HCT116 (cell line): Measurements from ENCODE around the gene SLC16A7. TPM values are rescaled to one million over a fixed set of nuclear protein-coding genes. Genes with fewer than 3 reads are reported as not detected.
"Not testable (repeated sequence)": the region's sequence is repeated elsewhere in the genome, so short reads cannot be mapped to it uniquely, and the experiment has no call there.

Experiments used
- ATAC-seq: fragments of 200-7000 bp; cut with Tn5 transposase; 2 replicates; pipeline ENCODE4 v1.9.1; 2020; ENCODE audit warnings: mild to moderate bottlenecking, moderate library complexity
- BruUV-seq: library from RNA; stranded (reverse); fragments of 400-500 nt; replicated peaks from 2 replicates; lab custom pipeline; 2021; lab: Mats Ljungman, UMichigan
- CTCF ChIA-PET: fragments of 300-600 bp; sonication (Branson Sonifier 250); formaldehyde crosslinking; loops from one replicate; lab custom pipeline; 2021; ENCODE audit warnings: antibody characterized with exemption; lab: Charles Lee
- POLR2A ChIA-PET: fragments of 300-600, 350-600 bp; sonication (Branson Sonifier 250); formaldehyde crosslinking; loops from one replicate; lab custom pipeline; 2021; ENCODE audit warnings: antibody characterized with exemption; lab: Charles Lee
- RAD21 ChIA-PET, 2 experiments: fragments of 300-600 bp; sonication (Branson Sonifier 250); formaldehyde crosslinking; loops; one replicate each; lab custom pipeline; 2023; ENCODE audit warnings: low total read pairs in 2 of 2; ENCODE audit not compliant: uncharacterized antibody in 2 of 2, unreplicated experiment in 2 of 2, low non-redundant PET in 1 of 2; lab: Charles Lee
- DNase-seq: peaks from one replicate; pipeline ENCODE4 v3.0.0-alpha.2; 2010; ENCODE audit warnings: low read depth, low spot score
- H2AFZ ChIP-seq: fragments of 200-600 bp; shearing (Covaris generic), sonication (generic); 2 replicates; pipeline ENCODE4 v1.6.1; 2017; ENCODE audit warnings: low read depth, mixed run types, mixed read lengths, antibody characterized with exemption, low read length; ENCODE audit not compliant: poor library complexity, severe bottlenecking
- H3K27ac ChIP-seq: 2 replicates; pipeline ENCODE4 v1.5.1; 2012; ENCODE audit warnings: low read depth, low read length
- H3K27me3 ChIP-seq: fragments of 200-600 bp; sonication (generic); 2 replicates; pipeline ENCODE4 v1.6.1; 2016; ENCODE audit warnings: mixed run types, low read length, mixed read lengths; ENCODE audit not compliant: insufficient read depth
- H3K36me3 ChIP-seq, 2 experiments: fragments of 200-500 bp in 1 of 2; fragments of 200-600 bp in 1 of 2; sonication (Bioruptor generic) in 1 of 2; sonication (generic) in 1 of 2; 2 replicates each; pipeline versions ENCODE4 v1.5.1 to v1.6.1; 2014 to 2016; ENCODE audit warnings: low read length in 2 of 2, inconsistent platforms in 1 of 2, mixed read lengths in 1 of 2, mixed run types in 1 of 2; ENCODE audit not compliant: insufficient read depth in 2 of 2, control insufficient read depth in 1 of 2
- H3K4me1 ChIP-seq, 2 experiments: fragments of 200-600 bp in 1 of 2; sonication (generic) in 1 of 2; 2 replicates each; pipeline versions ENCODE4 v1.5.1 to v1.6.1; 2012 to 2017; ENCODE audit warnings: low read length in 2 of 2, inconsistent platforms in 1 of 2, mild to moderate bottlenecking in 1 of 2, mixed read lengths in 1 of 2, mixed run types in 1 of 2, moderate library complexity in 1 of 2; ENCODE audit not compliant: insufficient read depth in 2 of 2, control insufficient read depth in 1 of 2
- H3K4me2 ChIP-seq: fragments of 200-600 bp; sonication (generic); 2 replicates; pipeline ENCODE4 v1.6.1; 2017; ENCODE audit warnings: mixed run types, low read length, mixed read lengths
- H3K4me3 ChIP-seq, 2 experiments: fragments of 200-600 bp in 1 of 2; sonication (generic) in 1 of 2; replicated peaks in 1 of 2; 2 replicates each; pipeline ENCODE4 v1.5.1; 2011 to 2016; ENCODE audit warnings: low read length in 2 of 2, control low read depth in 1 of 2, low read depth in 1 of 2, mild to moderate bottlenecking in 1 of 2, mixed read lengths in 1 of 2, mixed run types in 1 of 2
- H3K79me2 ChIP-seq: fragments of 200-600 bp; sonication (generic); 2 replicates; pipeline ENCODE4 v1.6.1; 2017; ENCODE audit warnings: mild to moderate bottlenecking, mixed run types, low read length, moderate library complexity, mixed read lengths; ENCODE audit not compliant: insufficient read depth
- H3K9ac ChIP-seq: fragments of 200-600 bp; sonication (generic); 2 replicates; pipeline ENCODE4 v1.6.1; 2016; ENCODE audit warnings: low read length, mixed read lengths
- H3K9me2 ChIP-seq: fragments of 200-600 bp; sonication (generic), shearing (Covaris generic); 2 replicates; pipeline ENCODE4 v1.6.1; 2017; ENCODE audit warnings: mixed run types, mild to moderate bottlenecking, moderate library complexity; ENCODE audit not compliant: insufficient read depth
- H3K9me3 ChIP-seq, 2 experiments: fragments of 200-500 bp in 1 of 2; fragments of 200-600 bp in 1 of 2; sonication (Bioruptor generic) in 1 of 2; sonication (generic) in 1 of 2; 2 replicates each; pipeline ENCODE4 v1.6.1; 2014 to 2017; ENCODE audit warnings: low read length in 2 of 2, mixed read lengths in 2 of 2, inconsistent platforms in 1 of 2, low read depth in 1 of 2, mild to moderate bottlenecking in 1 of 2, mixed run types in 1 of 2, moderate library complexity in 1 of 2; ENCODE audit not compliant: control insufficient read depth in 1 of 2, insufficient read depth in 1 of 2
- H4K20me1 ChIP-seq: fragments of 200-600 bp; sonication (generic), shearing (Covaris generic); 2 replicates; pipeline ENCODE4 v1.6.1; 2017; ENCODE audit warnings: mixed run types, mild to moderate bottlenecking, moderate library complexity; ENCODE audit not compliant: insufficient read depth
- ATF3 ChIP-seq: IDR thresholded peaks from 2 replicates; pipeline ENCODE4 v1.6.1; 2012
- CEBPB ChIP-seq: IDR thresholded peaks from 2 replicates; pipeline ENCODE4 v1.6.1; 2012; ENCODE audit warnings: low read depth
- CTCF ChIP-seq, 3 experiments: fragments of 200-600 bp in 1 of 3; sonication (generic) in 1 of 3; IDR thresholded peaks in 2 of 3; conservative IDR thresholded peaks in 1 of 3; 2 replicates each; pipeline ENCODE4 v1.5.1; 2012 to 2017; ENCODE audit warnings: low read depth in 2 of 3, low read length in 2 of 3, antibody characterized with exemption in 1 of 3, borderline replicate concordance in 1 of 3, control low read depth in 1 of 3, mild to moderate bottlenecking in 1 of 3, mixed read lengths in 1 of 3, mixed run types in 1 of 3, moderate library complexity in 1 of 3; ENCODE audit not compliant: insufficient read depth in 1 of 3
- EGR1 ChIP-seq: IDR thresholded peaks from 2 replicates; pipeline ENCODE4 v1.6.1; 2012; ENCODE audit warnings: low read depth
- EZH2 ChIP-seq: fragments of 200-600 bp; sonication (generic); IDR thresholded peaks from 2 replicates; pipeline ENCODE4 v1.6.1; 2017; ENCODE audit warnings: antibody characterized with exemption, mixed run types
- JUND ChIP-seq: IDR thresholded peaks from 2 replicates; pipeline ENCODE4 v1.6.1; 2012
- MAX ChIP-seq: IDR thresholded peaks from 2 replicates; pipeline ENCODE4 v1.6.1; 2012
- POLR2A ChIP-seq: IDR thresholded peaks from 2 replicates; pipeline ENCODE4 v1.7.0; 2011; ENCODE audit warnings: borderline replicate concordance; ENCODE audit not compliant: insufficient read depth, insufficient read length; ENCODE audit errors: extremely low read depth
- SIN3A ChIP-seq: IDR thresholded peaks from 2 replicates; pipeline ENCODE4 v1.6.1; 2012; ENCODE audit warnings: low read depth
- SP1 ChIP-seq: IDR thresholded peaks from 2 replicates; pipeline ENCODE4 v1.6.1; 2012; ENCODE audit warnings: low read depth
- SRF ChIP-seq: IDR thresholded peaks from 2 replicates; pipeline ENCODE4 v1.6.1; 2012; ENCODE audit warnings: low read depth
- YY1 ChIP-seq: IDR thresholded peaks from 2 replicates; pipeline ENCODE4 v1.6.1; 2011; ENCODE audit warnings: low read length, low read depth, moderate library complexity, mild to moderate bottlenecking; ENCODE audit not compliant: insufficient replicate concordance; ENCODE audit errors: extremely low read depth
- ZFX ChIP-seq: fragments of 450-650 bp; IDR thresholded peaks from 2 replicates; pipeline ENCODE4 v1.6.1; 2017
- ZNF274 ChIP-seq: fragments of 200-500 bp; sonication (Bioruptor generic); IDR thresholded peaks from 2 replicates; pipeline ENCODE4 v1.6.1; 2014; ENCODE audit warnings: mild to moderate bottlenecking, low read depth, low read length, inconsistent platforms
- intact Hi-C: fragments of 100-400 bp; cut with micrococcal nuclease; formaldehyde crosslinking; loops from 2 replicates; pipeline ENCODE4 v1.10.0; 2022
- total RNA-seq: library from RNA; stranded (reverse); gene quantifications from one replicate; pipeline ENCODE4 v1.2.1, GENCODE V29; 2021; ENCODE audit not compliant: unreplicated experiment

The SLC16A7 gene
- total RNA-seq, 1 experiment from 2014 or later, result 10.0 TPM

GRCh38 chr12:59742841-59743240 lies 147.0 kb downstream of the SLC16A7 start:
- H3K4me1 ChIP-seq, result no peaks in the 10 kb centered on the region
- TF ChIP-seq EZH2 (no peak), SRF (no peak), ZFX (no peak), CEBPB (no peak), POLR2A (no peak), ZNF274 (no peak), EGR1 (no peak), SP1 (no peak)
- TF ChIP-seq, all 23 proteins: peak for 0
- Histone ChIP-seq H3K9me2 (no peaks in the 10 kb centered on the region), H4K20me1 (no peaks in the 10 kb centered on the region), H3K9me3 (no peaks in the 10 kb centered on the region), H3K36me3 (no peaks in the 10 kb centered on the region), H3K4me3 (no peak overlapping the region), H3K27ac (no peak overlapping the region), H2AFZ (no peak overlapping the region), H3K4me2 (no peak overlapping the region), H3K79me2 (no peaks in the 10 kb centered on the region), H3K9ac (no peak overlapping the region), H3K27me3 (no peaks in the 10 kb centered on the region)
- ChIA-PET CTCF (no interaction called here), RAD21 (no interaction called here), POLR2A (no interaction called here)
- BruUV-seq, result no TSS peak
- intact Hi-C loops, result no loop called here
- no peak for DNase-seq
- no peak for ATAC-seq

- no peak overlapping the region for H3K4me2 ChIP-seq
- no peaks in the 10 kb centered on the region for H3K36me3 ChIP-seq
- TF ChIP-seq ZFX (no peak), CTCF (IDR thresholded peaks at IDR 0.05 in 2 of 3, conservative IDR thresholded peaks at IDR 0.05 in 1 of 3; ENCODE audit: borderline replicate concordance in 1 of 3, insufficient read depth in 1 of 3, low read depth in 2 of 3, low read length in 2 of 3) (no peak), JUND (no peak), POLR2A (no peak), SIN3A (no peak), ATF3 (no peak), MAX (no peak), YY1 (no peak)
- CTCF ChIA-PET, result no interaction called here
- no peaks in the 10 kb centered on the region for H3K4me1 ChIP-seq
- ATAC-seq (no peak), DNase-seq (no peak)
- intact Hi-C loops, result no loop called here
- H3K79me2 ChIP-seq, result no peaks in the 10 kb centered on the region
- RAD21 ChIA-PET, result no interaction called here
- POLR2A ChIA-PET, result no interaction called here
- no peak overlapping the region for H3K4me3 ChIP-seq
- H3K9ac ChIP-seq, result no peak overlapping the region
- no peaks in the 10 kb centered on the region for H4K20me1 ChIP-seq
- no peak overlapping the region for H3K27ac ChIP-seq
- BruUV-seq, result no TSS peak
- no peaks in the 10 kb centered on the region for H3K9me2 ChIP-seq
- H3K27me3 ChIP-seq, result no peaks in the 10 kb centered on the region
- no peak overlapping the region for H2AFZ ChIP-seq
- H3K9me3 ChIP-seq, result no peaks in the 10 kb centered on the region
Observed at GRCh38 chr12:59744564-59744963, 148.7 kb downstream of the SLC16A7 start.

GRCh38 chr12:59751091-59751490 lies 155.3 kb downstream of the SLC16A7 start:
- CTCF ChIA-PET, H3K4me2 ChIP-seq, H3K9me3 ChIP-seq, H3K36me3 ChIP-seq, DNase-seq, H3K79me2 ChIP-seq, RAD21 ChIA-PET, intact Hi-C loops, H3K9ac ChIP-seq, H4K20me1 ChIP-seq, H2AFZ ChIP-seq, H3K27me3 ChIP-seq, BruUV-seq, POLR2A ChIA-PET, H3K27ac ChIP-seq, H3K4me3 ChIP-seq, H3K9me2 ChIP-seq, ATAC-seq, H3K4me1 ChIP-seq: not testable (repeated sequence)
